GM18499 (cell line): ENCODE results near the gene KCTD1.

Source experiments
- ATAC-seq: cut with Tn5 transposase; IDR thresholded peaks from one replicate; pipeline ENCODE4 v1.9.1; 2021; ENCODE audit warnings: moderate number of reproducible peaks; ENCODE audit not compliant: insufficient read depth, unreplicated experiment

KCTD1 gene

DNA sequence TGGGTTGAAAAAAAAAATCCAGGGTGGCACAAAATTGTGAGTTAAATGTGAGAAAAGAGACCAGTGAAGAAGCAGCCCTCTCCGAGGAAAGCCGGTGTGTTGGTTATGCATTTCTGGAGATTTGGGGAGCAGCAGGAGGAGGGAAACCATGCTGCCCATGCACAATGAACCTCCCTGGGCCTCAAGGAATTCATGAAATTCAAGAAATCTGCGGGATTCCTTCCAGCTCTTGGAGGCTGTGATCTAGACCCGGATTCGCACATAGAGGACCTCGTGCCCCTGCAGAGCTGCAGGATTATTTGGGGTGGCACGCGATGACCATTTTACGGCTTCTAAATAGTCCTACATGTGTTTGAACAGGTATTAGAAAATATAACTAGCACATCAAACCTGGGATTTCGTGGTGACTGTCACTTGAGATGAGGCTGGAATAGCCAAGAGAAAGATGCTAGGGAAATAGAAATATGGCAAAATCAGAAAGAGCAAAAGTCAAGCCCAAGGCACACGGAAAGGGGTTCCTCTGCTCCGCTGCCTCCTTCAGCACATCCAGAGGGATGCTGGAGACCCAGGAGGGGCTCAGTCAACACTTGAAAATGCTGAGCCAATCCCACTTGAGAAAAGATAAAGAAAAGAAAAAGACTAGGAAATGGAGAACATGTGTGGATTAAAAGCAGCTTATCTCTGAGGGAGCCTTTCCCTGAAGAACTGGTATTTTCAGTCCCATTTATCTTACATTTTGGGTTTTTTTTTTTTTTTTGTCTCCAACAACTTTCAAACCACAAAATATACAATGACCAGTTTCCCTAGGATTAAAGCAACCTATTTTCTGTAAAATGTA, 22.0 kb downstream of the KCTD1 start:
- ATAC-seq, result no peak

- ATAC-seq, result no peak
Measured at GRCh38 chr18:26524504-26525351, 23.6 kb downstream of the KCTD1 start.

GRCh38 chr18:26524002-26524401, 24.4 kb downstream of the KCTD1 start:
- ATAC-seq, result no peak

DNA sequence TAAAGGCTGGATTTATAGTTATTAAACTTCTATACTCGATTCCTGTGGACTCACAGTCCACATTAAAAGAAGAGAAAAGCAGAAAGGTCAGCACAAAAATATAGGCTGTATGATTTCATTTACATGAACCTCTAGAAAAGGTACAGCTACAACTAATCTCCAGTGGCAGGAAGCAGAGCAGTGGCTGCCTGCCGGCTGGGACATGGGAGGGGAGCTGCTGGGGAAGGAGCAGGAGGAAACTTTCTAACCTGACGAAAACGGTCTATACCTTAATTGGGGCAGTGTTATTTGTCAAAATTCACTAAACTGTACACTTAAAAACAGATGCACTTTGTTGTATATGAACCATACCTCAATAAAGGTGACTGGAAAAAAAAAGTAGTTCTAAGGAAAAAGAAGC, 26.7 kb downstream of the KCTD1 start:
- ATAC-seq, result no peak

DNA sequence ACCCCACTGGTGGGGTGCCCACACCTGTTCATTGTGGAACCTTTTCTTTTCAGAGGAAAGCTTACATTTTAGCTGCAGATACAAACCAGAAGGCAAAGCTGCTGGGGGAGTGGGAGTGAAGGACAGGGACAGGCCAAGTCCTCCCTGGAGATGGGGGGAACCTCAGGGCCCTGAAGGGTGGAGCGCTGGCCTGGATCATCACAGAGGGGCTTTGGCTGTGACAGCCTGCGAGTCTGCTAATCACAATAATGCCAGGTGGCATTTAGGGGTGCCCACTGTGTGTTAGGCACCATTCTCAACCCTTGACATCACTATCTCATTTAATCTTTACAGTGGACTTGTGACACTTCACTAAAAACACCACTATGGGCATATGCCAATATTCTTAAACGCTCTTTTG, 27.4 kb downstream of the KCTD1 start:
- ATAC-seq, result no peak

DNA sequence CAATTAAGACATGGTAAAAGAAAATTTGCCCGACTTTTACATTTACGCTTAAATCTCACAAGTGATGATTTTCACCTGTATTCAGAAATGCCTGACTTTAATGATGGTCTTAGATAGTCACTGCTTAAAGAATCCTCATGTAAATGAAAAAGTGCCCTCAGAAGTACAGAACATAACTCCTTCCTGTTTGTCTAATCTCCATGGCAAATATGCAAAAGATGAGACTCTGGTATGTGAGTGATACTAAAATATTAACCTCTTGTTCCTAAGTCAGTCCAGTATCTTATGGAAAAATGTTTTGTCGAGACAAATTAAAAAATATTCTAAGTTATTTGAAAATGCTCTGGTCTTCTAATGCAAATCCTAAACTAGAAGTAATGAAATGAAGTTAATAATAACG, 29.2 kb downstream of the KCTD1 start:
- no peak for ATAC-seq

DNA sequence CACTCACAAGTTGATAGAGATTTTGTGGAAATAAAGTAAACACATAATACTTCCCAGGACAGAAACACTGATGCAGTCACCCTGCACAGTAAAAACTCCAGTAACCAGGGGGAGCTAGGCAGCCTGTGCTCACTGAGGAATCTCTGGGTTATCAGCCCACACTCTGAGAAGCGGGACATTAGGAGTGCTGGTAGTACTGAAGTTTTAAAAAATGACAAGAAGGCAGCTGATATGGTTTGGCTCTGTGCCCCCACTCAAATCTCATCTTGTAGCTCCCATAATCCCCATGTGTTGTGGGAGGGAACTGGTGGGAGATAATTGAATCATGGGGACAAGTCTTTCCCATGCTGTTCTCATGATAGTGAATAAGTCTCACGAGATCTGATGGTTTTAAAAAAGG, 31.4 kb downstream of the KCTD1 start:
- no peak for ATAC-seq

GRCh38 chr18:26515643-26516487, 32.5 kb downstream of the KCTD1 start:
- ATAC-seq, result no peak

DNA sequence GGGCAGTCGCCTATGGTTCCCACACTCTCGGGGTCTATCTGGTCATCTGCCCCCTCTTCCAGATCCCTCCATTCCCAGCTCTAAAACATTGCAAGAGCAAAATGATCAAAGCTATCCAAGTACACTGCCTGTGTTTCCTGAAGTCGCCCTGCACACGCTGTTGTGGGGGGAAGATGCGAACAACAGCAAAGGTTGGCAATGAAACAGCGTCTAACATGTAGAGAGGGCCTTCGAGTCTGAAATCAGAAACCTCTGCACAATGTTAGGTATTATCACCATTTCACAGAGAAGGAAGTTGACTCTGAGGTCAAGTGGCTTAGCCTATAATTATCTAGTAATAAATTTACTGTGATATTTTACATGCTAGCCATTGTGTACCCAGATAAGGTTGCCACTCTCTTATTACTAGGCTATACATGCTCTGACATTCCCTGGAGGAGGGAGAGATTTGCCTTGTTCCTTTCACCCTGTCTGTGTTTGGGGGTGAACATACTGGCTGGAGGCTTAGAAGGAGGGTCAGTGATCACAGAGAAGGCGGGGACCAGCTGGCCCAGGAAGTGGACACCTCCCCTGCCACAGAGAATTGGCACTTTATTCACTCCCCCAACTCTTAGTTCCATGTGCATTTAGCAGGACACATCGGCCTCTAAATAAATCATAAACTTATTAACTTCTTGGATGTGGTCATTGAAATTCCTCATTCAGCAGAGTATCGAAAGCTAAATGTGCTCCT, 36.8 kb downstream of the KCTD1 start:
- ATAC-seq, result no peak

- no peak for ATAC-seq
Measured at GRCh38 chr18:26510337-26510736, 38.0 kb downstream of the KCTD1 start.

DNA sequence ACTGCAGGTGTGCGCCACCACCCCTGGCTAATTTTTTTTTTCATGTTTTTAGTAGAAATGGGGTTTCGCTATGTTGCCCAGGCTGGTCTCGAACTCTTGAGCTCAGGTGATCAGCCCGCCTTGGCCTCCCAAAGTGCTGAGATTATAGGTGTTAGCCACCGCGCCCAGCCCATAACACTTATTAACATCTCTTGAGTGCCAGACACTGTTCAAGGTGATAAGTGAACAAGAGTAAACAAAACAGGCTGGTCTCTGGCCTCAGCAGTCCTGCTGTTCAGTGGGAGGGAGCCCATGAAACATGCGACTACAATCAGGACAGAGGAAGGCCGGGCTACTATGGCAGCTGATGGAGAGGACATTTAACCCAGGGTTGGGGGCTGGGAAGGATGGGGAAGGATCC, 42.3 kb downstream of the KCTD1 start:
- ATAC-seq, result no peak

DNA sequence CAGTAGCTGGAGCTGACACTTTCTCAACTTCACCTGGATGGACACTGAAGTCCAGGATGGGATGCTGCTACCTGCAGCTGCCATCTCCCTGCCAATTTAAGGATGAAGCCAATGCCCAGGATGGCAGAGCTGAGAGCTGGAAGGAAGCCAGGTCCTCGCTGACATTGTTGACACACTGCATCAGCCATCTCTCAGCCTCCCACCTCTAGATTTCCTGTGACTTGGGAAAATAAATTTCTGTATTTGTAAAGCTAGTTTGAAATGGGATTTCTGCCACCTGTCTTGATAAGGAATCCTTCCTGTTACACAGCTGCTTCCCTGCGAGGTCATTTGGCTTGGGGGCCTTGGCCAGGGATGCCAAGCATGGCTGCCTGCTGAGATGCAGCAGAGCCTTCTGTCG, 43.5 kb downstream of the KCTD1 start:
- no peak for ATAC-seq

DNA sequence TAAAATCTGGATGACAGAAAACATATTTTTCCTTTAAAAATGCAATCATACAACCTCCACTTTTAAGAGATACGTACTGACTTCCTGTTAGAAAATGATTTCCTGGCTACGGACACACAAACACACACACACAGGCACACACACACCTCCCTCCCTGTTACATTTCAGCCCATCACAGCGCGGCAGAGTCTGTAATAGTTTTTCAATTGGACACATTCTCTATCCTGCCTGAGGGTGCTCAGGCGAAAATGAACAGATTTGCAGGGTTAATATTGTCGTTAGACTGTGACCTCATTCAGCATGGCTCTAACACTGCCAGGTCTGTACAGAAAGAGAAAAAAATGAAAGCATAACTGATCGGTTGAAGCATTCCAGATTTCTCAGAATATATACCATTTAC, 45.0 kb downstream of the KCTD1 start:
- no peak for ATAC-seq

- no peak for ATAC-seq
Measured at GRCh38 chr18:26502823-26503222, 45.5 kb downstream of the KCTD1 start.

DNA sequence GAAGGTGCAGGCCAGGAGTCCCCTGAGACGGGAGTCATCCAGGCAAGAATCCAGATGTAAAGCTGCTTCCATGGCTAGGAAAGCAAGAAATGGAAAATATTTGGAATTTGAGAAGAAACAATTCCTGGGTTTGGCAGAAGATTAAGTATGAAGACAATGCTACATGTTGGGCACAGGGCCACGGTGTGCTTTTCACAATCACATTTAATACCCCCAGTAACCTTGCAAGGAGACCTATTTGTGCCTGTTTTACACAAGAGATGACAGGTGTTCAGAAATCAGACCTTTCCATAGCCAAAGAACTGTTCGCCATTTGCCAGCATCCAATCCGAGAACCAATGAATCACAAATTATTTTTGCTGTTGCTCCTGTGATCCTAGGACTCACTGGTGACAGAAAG, 50.5 kb downstream of the KCTD1 start:
- ATAC-seq, result no peak

DNA sequence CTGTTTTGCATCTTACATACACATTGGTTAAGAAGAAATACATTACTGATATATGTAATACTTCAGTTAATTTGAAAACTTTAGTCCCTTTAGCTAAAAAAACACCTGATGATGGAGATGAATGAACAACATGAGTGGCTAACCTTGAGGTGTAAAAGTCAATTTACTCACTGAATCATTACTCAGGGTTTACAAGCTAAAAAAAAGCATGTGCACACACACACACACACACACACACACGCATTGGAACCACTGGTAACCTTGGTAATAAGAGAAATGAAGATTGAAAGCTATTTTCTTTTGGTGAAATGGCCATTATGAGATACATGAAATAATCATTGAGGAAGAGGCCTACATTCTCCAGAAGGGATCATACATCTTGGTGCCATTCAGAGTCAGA, 51.8 kb downstream of the KCTD1 start:
- no peak for ATAC-seq

DNA sequence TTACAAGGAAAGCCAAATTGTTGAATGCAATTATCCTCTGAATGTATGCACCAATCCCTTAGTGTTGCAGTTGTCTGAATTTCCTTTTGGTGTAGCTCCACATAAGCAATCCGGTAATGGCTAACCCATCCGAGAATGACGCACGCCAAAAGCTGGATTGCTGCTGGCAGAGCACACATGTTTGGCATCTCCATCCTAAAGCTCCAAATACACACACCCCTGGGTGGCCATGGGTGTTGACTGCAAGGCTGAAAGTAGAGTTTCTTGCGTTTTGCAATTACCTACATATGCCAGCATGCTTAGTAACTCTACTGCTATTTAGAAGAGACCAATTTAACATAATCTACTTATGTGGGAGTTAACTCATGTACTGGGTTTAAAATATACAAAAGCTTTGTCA, 53.1 kb downstream of the KCTD1 start:
- ATAC-seq, result no peak

- no peak for ATAC-seq
Measured at GRCh38 chr18:26493021-26493420, 55.3 kb downstream of the KCTD1 start.

DNA sequence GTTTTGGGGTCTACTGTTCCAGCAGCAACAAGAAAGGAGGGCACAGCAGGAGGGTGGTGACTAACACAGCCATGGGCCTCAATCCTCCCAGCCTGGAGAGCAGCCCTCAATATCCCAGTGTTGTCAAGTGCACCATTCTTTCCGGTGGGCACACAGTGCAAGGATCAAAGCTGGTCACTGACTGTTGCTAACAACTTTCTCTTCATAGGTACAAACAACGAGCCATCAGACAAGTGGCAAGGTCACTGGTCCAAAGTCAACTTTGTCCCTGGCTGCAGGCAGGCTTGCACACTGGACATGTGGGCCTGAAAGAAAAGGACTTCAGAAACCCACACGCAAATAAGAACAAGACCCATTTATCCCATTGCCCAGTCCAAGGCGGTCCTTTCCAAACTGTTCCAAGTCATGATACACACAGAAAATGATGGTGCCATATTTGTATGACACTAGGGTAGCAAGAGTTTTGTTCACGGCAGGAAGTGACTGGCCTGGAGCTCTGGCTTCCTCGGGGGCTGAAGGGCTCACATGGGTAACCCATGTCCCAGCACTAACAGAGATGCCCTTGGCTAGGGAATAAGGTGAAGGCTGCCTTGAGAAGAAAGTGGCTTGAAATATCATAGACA, 57.0 kb downstream of the KCTD1 start:
- no peak for ATAC-seq

GRCh38 chr18:26489881-26490280, 58.5 kb downstream of the KCTD1 start:
- no peak for ATAC-seq
